Hematopoietic multipotent progenitor cell treated with erythropoietin and hydrocortisone succinate and interleukin-3 and kit ligand, for 17 days (in vitro differentiated cells): ENCODE data around the gene PNPLA1.

Experiments
- DNase-seq: peaks from one replicate; pipeline ENCODE4 v3.0.0-alpha.2; 2015; ENCODE audit warnings: low spot score

Gene PNPLA1

GRCh38 chr6:36317623-36318022, 47.8 kb downstream of the PNPLA1 start:
- no peak for DNase-seq

DNA sequence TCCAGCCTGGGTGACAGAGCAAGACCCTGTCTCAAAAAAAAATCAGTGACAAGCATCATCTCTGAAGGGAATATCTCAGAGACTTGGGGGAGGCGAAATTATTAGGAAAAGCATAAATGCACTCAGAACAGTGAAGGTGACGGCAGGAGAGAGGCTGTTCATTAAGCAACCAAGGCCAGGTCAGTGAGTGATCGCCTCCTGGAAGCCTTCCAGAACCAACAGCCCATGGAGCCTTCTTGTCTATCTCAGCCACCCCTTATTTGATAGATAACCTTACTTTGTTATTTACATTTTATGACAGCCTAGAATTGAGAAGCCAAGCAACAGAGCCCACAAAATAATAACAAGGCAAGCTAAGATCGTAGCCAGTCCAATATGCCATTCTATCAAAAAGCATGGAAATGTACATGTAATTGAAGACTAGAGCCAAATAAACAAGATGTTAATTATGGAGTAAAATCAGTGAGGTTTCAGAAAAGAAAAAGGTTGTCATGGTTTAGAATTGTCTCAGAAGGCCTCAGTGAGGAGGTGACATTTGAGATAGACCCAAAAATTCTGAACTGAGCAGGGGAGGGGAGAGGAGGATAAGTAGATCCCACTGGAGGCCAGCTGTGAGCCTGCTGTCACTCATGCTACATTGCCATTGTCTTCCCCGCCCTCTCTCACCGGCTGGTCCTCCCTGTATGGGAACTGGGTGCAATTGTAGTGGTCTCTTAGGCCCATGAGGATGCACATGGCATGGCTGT, 49.0 kb downstream of the PNPLA1 start:
- DNase-seq, result no peak

GRCh38 chr6:36319436-36319762, 49.5 kb downstream of the PNPLA1 start:
- no peak for DNase-seq

DNA sequence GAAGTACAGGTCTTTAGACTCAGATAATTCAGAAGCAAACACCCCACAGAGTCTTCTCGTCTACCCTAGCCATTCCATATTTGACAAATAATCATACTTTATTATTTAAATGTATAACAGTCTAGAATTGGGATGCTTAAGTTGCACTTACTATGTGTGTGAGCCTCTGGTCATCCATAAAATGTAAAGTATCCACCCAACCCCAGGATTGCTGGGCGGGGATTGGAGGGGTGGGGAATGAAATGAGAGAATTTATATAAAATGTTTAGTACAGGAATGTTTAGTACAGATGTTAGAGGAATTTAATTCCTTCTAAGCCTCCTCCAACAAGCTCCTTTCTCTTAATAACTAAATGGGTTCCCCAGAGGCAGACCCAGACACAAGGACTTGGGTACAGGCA, 50.0 kb downstream of the PNPLA1 start:
- DNase-seq, result no peak

GRCh38 chr6:36320475-36320874, 50.6 kb downstream of the PNPLA1 start:
- no peak for DNase-seq

DNA sequence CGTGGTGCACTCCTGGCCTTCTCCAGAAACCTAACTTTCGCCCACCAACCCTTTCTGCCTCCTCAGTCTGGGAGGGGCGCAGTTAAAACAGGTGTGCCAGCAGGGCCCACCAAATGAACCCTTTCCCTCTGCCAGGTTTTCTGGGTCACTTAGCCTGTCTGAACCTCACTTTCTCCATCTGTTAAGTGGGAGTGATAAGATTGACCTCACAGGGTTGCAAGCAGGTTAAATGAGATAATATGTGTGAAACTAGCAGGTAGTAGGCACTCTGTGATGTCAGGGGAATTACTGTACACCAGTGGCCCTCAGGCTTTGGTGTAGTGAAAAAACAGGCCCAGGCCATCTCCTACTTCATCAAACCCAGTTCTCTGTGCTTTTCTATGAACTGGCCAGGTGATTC, 52.7 kb downstream of the PNPLA1 start:
- DNase-seq, result no peak

DNA sequence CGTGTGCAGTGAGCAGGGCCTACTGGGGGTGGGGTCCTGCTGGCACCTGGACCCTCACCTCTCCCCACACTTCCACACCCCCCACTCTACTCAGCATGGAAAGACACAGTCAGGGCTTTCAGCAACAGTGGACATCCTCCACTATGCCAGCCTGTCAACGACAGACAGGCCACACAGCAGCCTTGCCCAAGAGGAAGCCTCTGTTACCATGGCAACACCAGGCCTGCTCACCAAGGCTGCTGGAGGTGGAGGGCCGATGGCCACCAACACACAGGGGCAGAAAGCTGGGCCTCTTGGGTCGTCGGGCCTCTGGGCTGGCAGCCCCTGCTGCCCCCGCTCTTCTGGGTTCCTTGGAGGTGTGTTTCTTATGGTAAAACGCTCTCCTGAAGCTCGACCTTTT, 53.2 kb downstream of the PNPLA1 start:
- DNase-seq, result no peak

DNA sequence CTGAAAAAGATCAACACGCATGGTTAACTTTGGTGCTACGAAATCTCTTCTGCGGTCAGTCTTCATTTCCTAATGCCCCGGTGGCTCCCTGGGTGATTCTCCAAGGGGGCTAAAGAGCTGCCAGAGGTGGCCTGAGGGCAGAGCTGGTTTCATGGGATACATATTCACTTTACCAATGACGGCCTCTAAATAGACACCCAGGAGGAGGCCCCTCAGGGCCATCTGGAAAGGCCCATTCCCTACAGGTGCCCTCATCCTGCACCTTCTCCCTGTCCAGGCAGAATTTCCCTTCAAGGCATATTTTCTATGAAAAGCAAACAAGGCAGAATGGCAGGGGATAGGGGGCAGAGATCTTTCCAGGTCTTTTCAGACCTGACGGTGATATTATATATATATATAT, 54.3 kb downstream of the PNPLA1 start:
- no peak for DNase-seq

- DNase-seq, result no peak
Measured at GRCh38 chr6:36324715-36325114, 54.9 kb downstream of the PNPLA1 start.

GRCh38 chr6:36326356-36326995, 56.6 kb downstream of the PNPLA1 start:
- DNase-seq, result no peak

GRCh38 chr6:36327226-36327918, 57.5 kb downstream of the PNPLA1 start:
- no peak for DNase-seq

GRCh38 chr6:36327919-36328236, 58.0 kb downstream of the PNPLA1 start:
- no peak for DNase-seq

- no peak for DNase-seq
Measured at GRCh38 chr6:36328600-36328999, 58.7 kb downstream of the PNPLA1 start.

GRCh38 chr6:36329798-36330291, 60.0 kb downstream of the PNPLA1 start:
- DNase-seq, result no peak

- no peak for DNase-seq
Measured at GRCh38 chr6:36330366-36330765, 60.5 kb downstream of the PNPLA1 start.

DNA sequence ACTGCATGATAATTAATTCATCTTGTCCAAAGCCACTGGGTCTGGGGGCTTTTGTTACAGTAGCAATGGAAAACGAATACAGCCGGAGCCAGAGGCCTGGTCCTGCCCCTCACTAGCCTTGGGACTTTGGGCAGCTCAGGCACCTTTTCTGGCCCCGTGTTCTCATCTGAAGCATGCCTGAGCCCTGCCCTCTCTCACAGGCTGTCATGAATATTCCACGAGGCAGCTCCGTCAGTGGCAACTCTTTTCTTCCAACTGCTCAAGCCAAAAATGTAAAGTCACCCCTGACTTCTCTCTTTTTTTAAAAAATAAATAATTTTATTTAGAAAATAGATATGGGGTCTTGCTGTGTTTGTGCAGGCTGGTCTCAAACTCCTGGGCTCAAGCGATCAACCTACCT, 61.5 kb downstream of the PNPLA1 start:
- DNase-seq, result no peak

DNA sequence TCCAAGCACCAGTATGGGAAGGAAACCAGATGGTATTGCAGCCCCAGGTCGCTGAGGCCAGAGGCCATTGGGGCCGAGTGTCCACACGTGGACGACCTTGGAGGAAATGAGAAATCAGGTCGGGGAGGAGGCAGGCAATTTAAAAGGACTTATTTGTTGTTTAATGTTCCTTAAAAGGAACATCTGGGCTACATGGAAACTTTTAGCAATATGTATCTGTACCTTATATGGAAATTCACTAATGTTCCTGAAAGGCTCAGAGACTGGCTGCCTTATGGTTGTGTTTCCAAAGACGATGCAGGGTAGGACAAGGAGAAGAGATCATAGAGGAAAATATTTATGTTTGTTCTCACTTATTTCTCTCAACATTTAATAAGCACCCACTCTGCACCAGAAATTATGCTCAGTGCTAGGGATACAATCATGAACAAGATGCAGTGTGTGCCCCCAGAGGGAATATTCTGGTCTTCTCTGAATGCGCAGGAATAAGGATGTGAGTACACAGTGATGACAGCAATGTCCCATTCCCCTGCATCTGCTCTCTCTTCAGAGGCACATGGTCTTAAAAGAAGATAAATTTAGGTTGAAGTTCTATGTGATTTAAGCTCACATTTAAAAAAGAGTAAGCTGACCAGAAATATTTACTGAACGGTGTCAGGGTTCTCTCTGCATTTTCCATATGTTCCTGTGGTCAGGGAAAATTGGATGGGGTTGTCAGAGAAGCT, 63.5 kb downstream of the PNPLA1 start:
- DNase-seq, result no peak

- DNase-seq, result no peak
Measured at GRCh38 chr6:36333931-36334725, 64.3 kb downstream of the PNPLA1 start.

- no peak for DNase-seq
Measured at GRCh38 chr6:36334832-36335459, 65.1 kb downstream of the PNPLA1 start.

DNA sequence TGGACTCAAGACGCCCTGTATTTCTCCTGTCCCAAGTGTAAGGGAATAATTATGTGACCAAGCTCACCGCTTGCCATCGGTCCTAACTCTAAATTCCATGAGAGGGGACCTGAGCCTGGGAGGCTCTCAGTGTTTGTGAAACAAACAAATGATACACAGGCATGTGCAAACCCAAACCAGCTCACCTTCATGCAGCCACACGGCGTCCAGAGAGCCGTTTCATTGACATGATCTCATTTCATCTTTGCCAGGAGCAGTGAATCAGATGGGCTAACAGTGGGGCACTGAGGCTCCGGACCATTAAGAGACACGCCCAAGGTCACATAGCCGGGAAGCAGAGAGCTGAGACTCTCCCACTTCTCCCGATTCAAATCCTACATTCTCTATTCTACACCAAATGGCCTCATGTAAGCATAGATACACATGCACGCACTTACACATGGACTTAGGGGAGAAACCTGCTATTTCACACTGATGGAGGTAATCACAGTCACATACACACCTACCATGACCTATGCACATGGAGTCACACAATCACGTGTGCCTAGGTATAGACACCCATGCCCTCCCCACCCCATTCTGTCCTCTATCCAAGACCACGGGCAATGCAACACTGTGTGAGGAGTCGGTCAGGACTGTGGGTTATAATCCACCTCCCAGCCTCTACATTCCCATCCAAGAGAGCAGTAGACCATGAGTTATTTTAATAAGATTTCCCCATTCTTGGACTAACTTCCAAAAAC, 65.8 kb downstream of the PNPLA1 start:
- DNase-seq, result no peak

- DNase-seq, result no peak
Measured at GRCh38 chr6:36336208-36336710, 66.4 kb downstream of the PNPLA1 start.
